GM23338 (cell line): ENCODE data around the gene RAET1G. TPM values are rescaled to one million over a fixed set of nuclear protein-coding genes. Genes with fewer than 3 reads are reported as not detected.

ENCODE experiments used
- ATAC-seq: fragments of 200-7000 bp; cut with Tn5 transposase; 3 replicates; pipeline ENCODE4 v1.9.1; 2020
- DNase-seq: peaks from one replicate; pipeline ENCODE4 v3.0.0-alpha.2; 2015; ENCODE audit warnings: low spot score
- H2AFZ ChIP-seq: fragments of 200-600 bp; sonication (generic); 2 replicates; pipeline ENCODE4 v1.8.0; 2016; ENCODE audit warnings: antibody characterized with exemption, mild to moderate bottlenecking, moderate library complexity
- H3F3A ChIP-seq: fragments of 200-600 bp; sonication (generic); replicated peaks from 2 replicates; pipeline ENCODE4 v1.8.0; 2017; ENCODE audit warnings: antibody characterized with exemption, mixed run types, low read depth
- H3K27ac ChIP-seq: fragments of 200-600 bp; sonication (generic); 2 replicates; pipeline ENCODE4 v1.6.1; 2016; ENCODE audit warnings: low read depth
- H3K27me3 ChIP-seq: fragments of 200-600 bp; sonication (generic); 2 replicates; pipeline ENCODE4 v1.8.0; 2016; ENCODE audit warnings: mild to moderate bottlenecking, mixed run types, moderate library complexity; ENCODE audit not compliant: insufficient read depth
- H3K36me3 ChIP-seq: fragments of 200-600 bp; sonication (generic); 2 replicates; pipeline ENCODE4 v1.8.0; 2016; ENCODE audit warnings: mild to moderate bottlenecking; ENCODE audit not compliant: insufficient read depth
- H3K4me1 ChIP-seq: fragments of 200-600 bp; sonication (generic); 2 replicates; pipeline ENCODE4 v1.8.0; 2016; ENCODE audit warnings: mild to moderate bottlenecking, moderate library complexity; ENCODE audit not compliant: insufficient read depth
- H3K4me2 ChIP-seq: fragments of 200-600 bp; sonication (generic); 2 replicates; pipeline ENCODE4 v1.7.1; 2017; ENCODE audit warnings: mixed run types
- H3K4me3 ChIP-seq: fragments of 200-600 bp; sonication (generic); 2 replicates; pipeline ENCODE4 v1.6.1; 2016; ENCODE audit warnings: mixed run types
- H3K79me2 ChIP-seq: fragments of 200-600 bp; sonication (generic); replicated peaks from 2 replicates; pipeline ENCODE4 v1.8.0; 2017; ENCODE audit warnings: mild to moderate bottlenecking; ENCODE audit not compliant: insufficient read depth
- H3K9me2 ChIP-seq: fragments of 200-600 bp; sonication (generic); 2 replicates; pipeline ENCODE4 v1.8.0; 2017; ENCODE audit not compliant: insufficient read depth
- H4K20me1 ChIP-seq: fragments of 200-600 bp; sonication (generic); replicated peaks from 2 replicates; pipeline ENCODE4 v1.8.0; 2017; ENCODE audit warnings: mild to moderate bottlenecking; ENCODE audit not compliant: insufficient read depth
- H3K27ac Mint-ChIP-seq: 2 replicates; pipeline ENCODE4 v1.8.0; 2020; ENCODE audit warnings: inconsistent platforms, mild to moderate bottlenecking, moderate library complexity, mixed read lengths
- H3K27me3 Mint-ChIP-seq: 3 replicates; pipeline ENCODE4 v1.8.0; 2022; ENCODE audit warnings: low read depth, mild to moderate bottlenecking, moderate library complexity, mixed read lengths, inconsistent platforms; ENCODE audit not compliant: insufficient read depth, poor library complexity
- H3K36me3 Mint-ChIP-seq: 3 replicates; pipeline ENCODE4 v1.8.0; 2021; ENCODE audit warnings: low read depth, mild to moderate bottlenecking, inconsistent platforms, moderate library complexity, mixed read lengths
- H3K4me1 Mint-ChIP-seq: 3 replicates; pipeline ENCODE4 v1.8.0; 2020; ENCODE audit warnings: mild to moderate bottlenecking, inconsistent platforms, mixed read lengths
- H3K4me3 Mint-ChIP-seq: 3 replicates; pipeline ENCODE4 v1.8.0; 2021; ENCODE audit warnings: moderate library complexity, mild to moderate bottlenecking, inconsistent platforms, mixed read lengths
- H3K9me3 Mint-ChIP-seq: 3 replicates; pipeline ENCODE4 v1.8.0; 2020; ENCODE audit warnings: moderate library complexity, mild to moderate bottlenecking, inconsistent platforms, mixed read lengths
- CREB1 ChIP-seq: fragments of 250-450 bp; sonication (Bioruptor Pico); IDR thresholded peaks from 2 replicates; pipeline ENCODE4 v1.5.0; 2020; ENCODE audit warnings: low read depth, mild to moderate bottlenecking, moderate library complexity
- CTCF ChIP-seq, 2 experiments: fragments of 200-600 bp in 1 of 2; sonication (generic) in 1 of 2; conservative IDR thresholded peaks; 2 replicates each; pipeline versions ENCODE4 v1.5.1 to v1.6.1; 2016 to 2017; ENCODE audit warnings: antibody characterized with exemption in 2 of 2, low read depth in 2 of 2, mild to moderate bottlenecking in 2 of 2, moderate library complexity in 1 of 2
- EZH2 ChIP-seq: fragments of 200-600 bp; sonication (generic); IDR thresholded peaks from one replicate; pipeline ENCODE4 v1.8.0; 2017; ENCODE audit warnings: antibody characterized with exemption, mild to moderate bottlenecking, low read depth; ENCODE audit not compliant: unreplicated experiment
- EZH2phosphoT487 ChIP-seq: fragments of 200-600 bp; sonication (generic); IDR thresholded peaks from one replicate; pipeline ENCODE4 v1.8.1; 2018; ENCODE audit warnings: antibody characterized with exemption; ENCODE audit not compliant: unreplicated experiment
- JUNB ChIP-seq: IDR thresholded peaks from one replicate; pipeline ENCODE4 v1.6.1; 2016; ENCODE audit warnings: antibody characterized with exemption; ENCODE audit not compliant: unreplicated experiment
- POLR2AphosphoS5 ChIP-seq: IDR thresholded peaks from 2 replicates; pipeline ENCODE4 v1.6.1; 2016; ENCODE audit warnings: antibody characterized with exemption, low read depth
- REST ChIP-seq: IDR thresholded peaks from one replicate; pipeline ENCODE4 v1.6.1; 2018; ENCODE audit warnings: antibody characterized with exemption; ENCODE audit not compliant: unreplicated experiment
- STAT1 ChIP-seq: IDR thresholded peaks from one replicate; pipeline ENCODE4 v1.6.1; 2016; ENCODE audit warnings: antibody characterized with exemption; ENCODE audit not compliant: unreplicated experiment
- ZNF114 ChIP-seq: fragments of 250-450 bp; sonication (Bioruptor Pico); IDR thresholded peaks from 2 replicates; pipeline ENCODE4 v1.5.0; 2020; ENCODE audit warnings: mild to moderate bottlenecking, moderate library complexity
- ZNF331 ChIP-seq: fragments of 250-450 bp; sonication (Bioruptor Pico); IDR thresholded peaks from 2 replicates; pipeline ENCODE4 v1.5.0; 2020; ENCODE audit warnings: low read depth, mild to moderate bottlenecking, moderate library complexity
- ZNF462 ChIP-seq: fragments of 250-450 bp; sonication (Bioruptor Pico); IDR thresholded peaks from 2 replicates; pipeline ENCODE4 v1.5.0; 2020; ENCODE audit warnings: mild to moderate bottlenecking, moderate library complexity
- polyA plus RNA-seq: library from polyadenylated mRNA; unstranded; fragments of >200 nt; fragmentation: Nextera tagmentation; extraction: Ambion mirVana; gene quantifications from 2 replicates; pipeline ENCODE4 v1.2.1, GENCODE V29; 2016
- total RNA-seq: library from RNA; depleted of rRNA; stranded (reverse); fragments of >200 nt; shearing (Covaris generic); gene quantifications from 2 replicates; pipeline ENCODE4 v1.2.3, GENCODE V29; 2014
- TF ChIP-seq, protein P1 (sequence below): IDR thresholded peaks from 2 replicates; pipeline ENCODE4 v1.6.1; 2016; ENCODE audit warnings: antibody characterized with exemption

Gene RAET1G
- total and polyA plus RNA-seq, 2 experiments from 2014 or later: not detected

- TF ChIP-seq ZNF331 (CRISPR knock-in tag) (no peak), REST (no peak), CTCF (conservative IDR thresholded peaks at IDR 0.05; ENCODE audit: low read depth in 2 of 2) (no peak), EZH2 (no peak)
These were observed 5.2 kb downstream of the RAET1G start (continued) for GRCh38 chr6:149917679-149918078.

GRCh38 chr6:149915970-149916865 lies 6.7 kb downstream of the RAET1G start:
- Histone ChIP-seq H4K20me1 (no peaks in the 10 kb centered on the region), H3K4me2 (no peak overlapping the region), H3K4me1 (no peaks in the 10 kb centered on the region), H3K36me3 (no peaks in the 10 kb centered on the region), H2AFZ (no peak overlapping the region), H3K4me3 (no peak overlapping the region), H3K27me3 (peaks cover 19% of the 10 kb centered on the region), H3K79me2 (no peaks in the 10 kb centered on the region), H3K27ac (no peak overlapping the region), H3F3A (no peaks in the 10 kb centered on the region), H3K9me2 (no peaks in the 10 kb centered on the region)
- Mint-ChIP-seq H3K36me3 (no peaks in the 10 kb centered on the region), H3K27me3 (peaks cover 25% of the 10 kb centered on the region), H3K27ac (no peak overlapping the region), H3K9me3 (peaks cover 3% of the 10 kb centered on the region), H3K4me3 (no peak overlapping the region), H3K4me1 (no peaks in the 10 kb centered on the region)
- DNase-seq: no peak
- no peak for ATAC-seq
- no peak for TF ChIP-seq JUNB
- no peak for TF ChIP-seq POLR2AphosphoS5
- TF ChIP-seq ZNF462 (CRISPR knock-in tag): no peak
- no peak for TF ChIP-seq STAT1
- no peak for TF ChIP-seq CREB1 (CRISPR knock-in tag)
- no peak for TF ChIP-seq ZNF114 (CRISPR knock-in tag)
- no peak for TF ChIP-seq EZH2
- TF ChIP-seq, protein P1, sequence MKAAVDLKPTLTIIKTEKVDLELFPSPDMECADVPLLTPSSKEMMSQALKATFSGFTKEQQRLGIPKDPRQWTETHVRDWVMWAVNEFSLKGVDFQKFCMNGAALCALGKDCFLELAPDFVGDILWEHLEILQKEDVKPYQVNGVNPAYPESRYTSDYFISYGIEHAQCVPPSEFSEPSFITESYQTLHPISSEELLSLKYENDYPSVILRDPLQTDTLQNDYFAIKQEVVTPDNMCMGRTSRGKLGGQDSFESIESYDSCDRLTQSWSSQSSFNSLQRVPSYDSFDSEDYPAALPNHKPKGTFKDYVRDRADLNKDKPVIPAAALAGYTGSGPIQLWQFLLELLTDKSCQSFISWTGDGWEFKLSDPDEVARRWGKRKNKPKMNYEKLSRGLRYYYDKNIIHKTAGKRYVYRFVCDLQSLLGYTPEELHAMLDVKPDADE: no peak
- no peak for TF ChIP-seq EZH2phosphoT487
